Ishikawa (cell line): ENCODE measurements around the gene SLC6A5.

Experiments used
- CEBPB ChIP-seq: IDR thresholded peaks from 2 replicates; pipeline ENCODE4 v1.6.1; 2012
- EGR1 ChIP-seq: IDR thresholded peaks from 2 replicates; pipeline ENCODE4 v1.6.1; 2012
- EP300 ChIP-seq: IDR thresholded peaks from 2 replicates; pipeline ENCODE4 v1.6.1; 2012; ENCODE audit warnings: borderline replicate concordance
- FOXM1 ChIP-seq: IDR thresholded peaks from 2 replicates; pipeline ENCODE4 v1.6.1; 2012; ENCODE audit warnings: low read depth, borderline replicate concordance
- MAX ChIP-seq: IDR thresholded peaks from 2 replicates; pipeline ENCODE4 v1.6.1; 2012
- RAD21 ChIP-seq: IDR thresholded peaks from 2 replicates; pipeline ENCODE4 v1.6.1; 2012; ENCODE audit warnings: low read depth
- REST ChIP-seq: IDR thresholded peaks from 2 replicates; pipeline ENCODE4 v1.6.1; 2012; ENCODE audit warnings: low read depth, mild to moderate bottlenecking
- TAF1 ChIP-seq: IDR thresholded peaks from 2 replicates; pipeline ENCODE4 v1.6.1; 2012; ENCODE audit warnings: low read depth, mild to moderate bottlenecking
- TCF12 ChIP-seq: IDR thresholded peaks from 2 replicates; pipeline ENCODE4 v1.6.1; 2012; ENCODE audit warnings: low read depth
- TEAD4 ChIP-seq: IDR thresholded peaks from 2 replicates; pipeline ENCODE4 v1.6.1; 2012
- USF1 ChIP-seq: IDR thresholded peaks from 2 replicates; pipeline ENCODE4 v1.6.1; 2012

- TF ChIP-seq CEBPB: no peak
- no peak for TF ChIP-seq EGR1
- no peak for TF ChIP-seq EP300
- no peak for TF ChIP-seq USF1
- no peak for TF ChIP-seq REST
- no peak for TF ChIP-seq TEAD4
- no peak for TF ChIP-seq RAD21
- TF ChIP-seq FOXM1: no peak
- no peak for TF ChIP-seq MAX
- no peak for TF ChIP-seq TAF1
- TF ChIP-seq TCF12: no peak
These were observed 45.0 kb downstream of the SLC6A5 start for GRCh38 chr11:20644360-20644759.
